OCI-LY7 (cell line): ENCODE measurements around the gene RAB35.

Experiments
- EZH2phosphoT487 ChIP-seq: fragments of 200-600 bp; sonication (generic); IDR thresholded peaks from 2 replicates; pipeline ENCODE4 v1.6.1; 2018; ENCODE audit warnings: low read depth, borderline replicate concordance, mild to moderate bottlenecking, mixed run types, antibody characterized with exemption, low read length, moderate library complexity, mixed read lengths
- TF ChIP-seq, protein P1 (sequence below): fragments of 200-600 bp; sonication (generic); conservative IDR thresholded peaks from 2 replicates; pipeline ENCODE4 v1.5.1; 2014; ENCODE audit warnings: mild to moderate bottlenecking, antibody characterized with exemption, low read length, moderate library complexity, mixed read lengths

DNA sequence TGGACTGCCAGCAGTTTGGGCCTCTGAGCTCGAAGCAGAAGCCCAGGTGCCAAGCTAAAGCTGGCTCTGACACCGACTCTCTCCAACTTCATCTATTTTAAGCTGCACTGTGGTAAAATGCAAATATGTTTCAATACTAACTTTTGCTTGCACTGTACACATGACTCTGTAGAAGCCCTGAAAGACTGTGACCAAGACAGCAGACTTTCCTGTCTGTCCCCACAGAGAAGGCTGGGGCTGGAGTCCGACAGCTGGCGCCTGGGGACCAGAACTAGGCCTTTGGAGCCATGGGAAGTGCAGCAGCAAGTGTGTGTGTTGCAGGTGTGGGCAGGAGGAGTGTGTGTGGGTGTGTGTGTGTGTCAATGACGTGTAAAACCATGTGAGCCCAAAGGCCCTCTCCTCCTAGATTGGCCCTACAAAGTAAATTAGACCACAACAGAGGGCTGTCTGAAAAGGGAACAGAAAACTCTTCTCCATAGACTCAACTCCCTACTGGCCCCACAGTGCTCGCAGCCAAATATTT, 16.4 kb upstream of the RAB35 start:
- TF ChIP-seq, protein P1, sequence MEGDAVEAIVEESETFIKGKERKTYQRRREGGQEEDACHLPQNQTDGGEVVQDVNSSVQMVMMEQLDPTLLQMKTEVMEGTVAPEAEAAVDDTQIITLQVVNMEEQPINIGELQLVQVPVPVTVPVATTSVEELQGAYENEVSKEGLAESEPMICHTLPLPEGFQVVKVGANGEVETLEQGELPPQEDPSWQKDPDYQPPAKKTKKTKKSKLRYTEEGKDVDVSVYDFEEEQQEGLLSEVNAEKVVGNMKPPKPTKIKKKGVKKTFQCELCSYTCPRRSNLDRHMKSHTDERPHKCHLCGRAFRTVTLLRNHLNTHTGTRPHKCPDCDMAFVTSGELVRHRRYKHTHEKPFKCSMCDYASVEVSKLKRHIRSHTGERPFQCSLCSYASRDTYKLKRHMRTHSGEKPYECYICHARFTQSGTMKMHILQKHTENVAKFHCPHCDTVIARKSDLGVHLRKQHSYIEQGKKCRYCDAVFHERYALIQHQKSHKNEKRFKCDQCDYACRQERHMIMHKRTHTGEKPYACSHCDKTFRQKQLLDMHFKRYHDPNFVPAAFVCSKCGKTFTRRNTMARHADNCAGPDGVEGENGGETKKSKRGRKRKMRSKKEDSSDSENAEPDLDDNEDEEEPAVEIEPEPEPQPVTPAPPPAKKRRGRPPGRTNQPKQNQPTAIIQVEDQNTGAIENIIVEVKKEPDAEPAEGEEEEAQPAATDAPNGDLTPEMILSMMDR: no peak
- no peak for TF ChIP-seq EZH2phosphoT487
